IPS-18c (cell line): Measurements from ENCODE around the gene NAT16.
"Not testable (repeated sequence)": the region's sequence is repeated elsewhere in the genome, so short reads cannot be mapped to it uniquely, and the experiment has no call there.

Experiments
- H3K4me3 ChIP-seq: 2 replicates; pipeline ENCODE4 v1.7.0; 2013; ENCODE audit warnings: low read depth, mild to moderate bottlenecking, low read length, moderate library complexity; ENCODE audit not compliant: insufficient read depth
- H3K9me3 ChIP-seq: one replicate; pipeline ENCODE4 v1.6.1; 2013; ENCODE audit warnings: mild to moderate bottlenecking, low read length, moderate library complexity; ENCODE audit not compliant: control insufficient read depth, insufficient read depth

Gene NAT16

GRCh38 chr7:101124376-101125056 is 55.6 kb downstream of the NAT16 start:
- no peaks in the 10 kb centered on the region for H3K9me3 ChIP-seq
- no peak overlapping the region for H3K4me3 ChIP-seq

DNA sequence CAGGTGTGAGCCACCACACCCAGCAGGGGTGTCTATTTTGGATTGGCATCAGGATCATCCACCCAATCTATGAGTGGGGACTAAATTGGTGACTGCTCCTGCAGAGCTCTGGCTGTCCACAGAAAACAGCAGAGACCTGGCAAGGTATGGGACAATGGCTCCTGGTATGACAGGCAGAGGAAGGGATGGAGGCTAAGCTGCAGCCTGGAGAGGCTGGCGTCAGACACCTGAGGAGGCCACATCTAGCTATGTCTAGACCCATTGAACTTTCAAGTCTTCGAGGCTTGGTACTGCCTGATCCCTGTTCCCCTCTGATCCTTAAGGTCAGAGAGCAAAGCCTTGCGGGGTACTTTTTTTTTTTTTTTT is 56.4 kb downstream of the NAT16 start:
- Histone ChIP-seq H3K4me3 (no peak overlapping the region), H3K9me3 (no peaks in the 10 kb centered on the region)

DNA sequence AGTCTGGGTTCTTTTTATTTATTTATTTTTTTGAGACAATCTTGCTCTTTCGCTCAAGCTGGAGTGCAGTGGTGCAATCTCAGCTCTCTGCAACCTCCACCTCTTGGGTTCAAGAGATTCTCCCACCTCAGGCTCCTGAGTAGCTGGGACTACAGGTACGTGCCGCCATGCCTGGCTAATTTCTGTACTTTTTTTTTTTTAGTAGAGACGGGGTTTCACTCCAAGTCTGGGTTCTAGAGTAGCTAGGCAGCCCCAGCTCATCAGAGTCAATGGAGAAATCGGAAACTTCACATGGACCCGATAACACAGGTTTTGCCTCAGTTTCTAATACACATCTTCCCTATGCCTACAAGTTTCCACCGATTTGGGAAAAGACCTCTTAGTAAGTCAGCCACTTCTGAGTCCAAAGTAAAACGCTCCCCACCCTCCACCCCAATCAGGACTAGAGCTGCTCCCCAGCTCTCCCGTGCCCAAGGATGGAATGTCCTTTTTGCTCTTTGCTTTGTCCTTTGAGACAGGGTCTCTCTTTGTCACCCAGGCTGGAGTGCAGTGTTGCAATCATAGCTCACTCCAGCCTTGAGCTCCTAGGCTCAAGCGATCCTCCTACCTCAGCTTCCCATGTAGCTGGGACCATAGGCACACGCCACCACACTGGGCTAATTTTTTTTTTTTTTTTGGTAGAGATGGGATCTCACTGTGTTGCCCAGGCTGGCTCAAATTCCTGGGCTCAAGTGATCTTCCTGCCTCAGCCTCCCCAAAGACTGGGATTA is 57.0 kb downstream of the NAT16 start:
- Histone ChIP-seq H3K4me3 (no peak overlapping the region), H3K9me3 (no peaks in the 10 kb centered on the region)

DNA sequence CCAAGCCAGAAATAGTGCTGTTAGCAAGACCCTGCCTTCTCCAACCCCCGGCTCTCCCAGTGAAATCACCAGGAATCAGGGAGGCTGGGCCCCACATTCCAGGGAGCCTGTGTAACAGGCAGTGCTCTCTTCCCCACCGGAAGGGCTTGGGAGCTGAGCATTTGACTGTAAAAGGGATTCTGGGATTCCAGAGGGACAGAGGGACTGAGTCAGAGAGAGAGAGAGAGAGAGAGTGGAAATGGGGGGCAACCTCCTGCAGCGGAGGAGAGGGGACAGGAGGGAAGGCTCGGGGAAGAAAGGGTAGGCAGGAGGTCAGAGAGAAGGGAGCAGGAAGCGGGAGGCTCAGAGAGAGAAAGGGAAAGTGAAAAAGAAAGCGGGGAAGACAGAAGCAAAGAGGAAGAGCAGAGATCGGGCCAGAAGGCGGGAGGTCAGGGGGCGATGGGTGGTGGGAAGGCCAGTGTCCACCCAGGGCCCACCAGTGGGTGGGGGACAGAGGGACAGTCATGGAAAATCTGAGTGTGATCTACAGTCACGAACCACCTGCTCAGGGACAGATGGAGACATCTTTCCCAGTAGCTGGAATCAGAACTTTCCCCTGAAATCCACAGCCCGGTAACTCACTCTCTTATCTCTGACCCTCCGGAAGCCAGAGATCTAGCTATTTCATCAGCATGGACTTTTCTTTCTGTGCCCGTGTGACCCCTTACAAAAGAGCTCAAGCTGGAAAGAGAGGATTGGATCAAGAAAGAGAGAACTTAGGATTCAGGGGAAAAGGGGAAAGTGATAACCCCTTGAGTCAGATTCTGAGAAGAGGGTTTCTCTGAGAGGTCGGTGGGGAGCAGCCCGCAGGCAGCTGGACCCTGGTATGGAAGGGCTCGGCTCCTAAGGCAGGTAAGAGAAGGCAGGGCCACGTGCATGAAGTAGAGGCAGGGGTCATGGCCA is 57.8 kb downstream of the NAT16 start:
- Histone ChIP-seq H3K9me3 (no peaks in the 10 kb centered on the region), H3K4me3 (no peak overlapping the region)

GRCh38 chr7:101121631-101121990 is 58.5 kb downstream of the NAT16 start:
- not testable (repeated sequence) for H3K9me3 ChIP-seq

More at GRCh38 chr7:101121631-101121990, 58.5 kb downstream of the NAT16 start:
- not testable (repeated sequence) for H3K4me3 ChIP-seq
